IMR-90 (cell line): Measurements from ENCODE around the gene PHF14. TPM values are rescaled to one million over a fixed set of nuclear protein-coding genes. Genes with fewer than 3 reads are reported as not detected.

ENCODE experiments used
- ATAC-seq: fragments of 200-7000 bp; cut with Tn5 transposase; 2 replicates; pipeline ENCODE4 v1.9.1; 2020; ENCODE audit warnings: low read depth, mild to moderate bottlenecking, moderate library complexity
- BruUV-seq: library from RNA; stranded (reverse); fragments of 400-500 nt; replicated peaks from 2 replicates; lab custom pipeline; 2021; lab: Mats Ljungman, UMichigan
- CTCF ChIA-PET: fragments of 300-600 bp; formaldehyde crosslinking; extraction: SDS; loops from one replicate; lab custom pipeline; 2021; ENCODE audit warnings: antibody characterized with exemption; lab: Yijun Ruan, JAX
- POLR2A ChIA-PET: fragments of 300-600 bp; sonication (Branson Sonifier 250); formaldehyde crosslinking; loops from one replicate; lab custom pipeline; 2022; ENCODE audit warnings: antibody characterized with exemption; ENCODE audit not compliant: unreplicated experiment; lab: Charles Lee
- DNase-seq: peaks from one replicate; pipeline ENCODE4 v3.0.0; 2013
- H2AFZ ChIP-seq: replicated peaks from 2 replicates; pipeline ENCODE3; 2013; ENCODE audit warnings: low read length, mild to moderate bottlenecking; ENCODE audit not compliant: poor library complexity
- H2AK5ac ChIP-seq: 2 replicates; pipeline ENCODE4 v1.6.1; 2013; ENCODE audit warnings: low read depth, low read length, inconsistent platforms
- H2AK9ac ChIP-seq: replicated peaks from 2 replicates; pipeline ENCODE3; 2013; ENCODE audit warnings: mild to moderate bottlenecking, low read depth, low read length, moderate library complexity; ENCODE audit not compliant: poor library complexity
- H2BK120ac ChIP-seq: 2 replicates; pipeline ENCODE4 v1.6.1; 2013; ENCODE audit warnings: low read depth, low read length, inconsistent platforms
- H2BK15ac ChIP-seq: 3 replicates; pipeline ENCODE4 v1.6.1; 2013; ENCODE audit warnings: low read depth, low read length, inconsistent platforms
- H2BK20ac ChIP-seq: 2 replicates; pipeline ENCODE4 v1.6.1; 2013; ENCODE audit warnings: low read depth, mild to moderate bottlenecking, inconsistent platforms, low read length, moderate library complexity
- H2BK5ac ChIP-seq: 2 replicates; pipeline ENCODE4 v1.6.1; 2013; ENCODE audit warnings: mild to moderate bottlenecking, low read depth, low read length, inconsistent platforms; ENCODE audit not compliant: poor library complexity, severe bottlenecking
- H3K14ac ChIP-seq: replicated peaks from 2 replicates; pipeline ENCODE4 v1.6.1; 2013; ENCODE audit warnings: low read depth, low read length, inconsistent platforms
- H3K18ac ChIP-seq: 2 replicates; pipeline ENCODE4 v1.6.1; 2013; ENCODE audit warnings: low read depth, low read length, control low read depth
- H3K23ac ChIP-seq: 2 replicates; pipeline ENCODE4 v1.6.1; 2013; ENCODE audit warnings: low read depth, low read length, inconsistent platforms
- H3K27ac ChIP-seq: 2 replicates; pipeline ENCODE4 v1.5.1; 2013; ENCODE audit warnings: mild to moderate bottlenecking, control low read depth, low read length; ENCODE audit not compliant: insufficient read depth
- H3K27me3 ChIP-seq: 2 replicates; pipeline ENCODE4 v1.6.1; 2013; ENCODE audit warnings: low read length; ENCODE audit not compliant: control insufficient read depth, insufficient read depth
- H3K36me3 ChIP-seq: 2 replicates; pipeline ENCODE4 v1.6.1; 2013; ENCODE audit warnings: low read length, mixed read lengths; ENCODE audit not compliant: control insufficient read depth, insufficient read depth
- H3K4ac ChIP-seq: 2 replicates; pipeline ENCODE4 v1.6.1; 2013; ENCODE audit warnings: low read depth, low read length, inconsistent platforms
- H3K4me1 ChIP-seq: 2 replicates; pipeline ENCODE4 v1.6.1; 2013; ENCODE audit warnings: low read length, mixed read lengths; ENCODE audit not compliant: control insufficient read depth, insufficient read depth
- H3K4me2 ChIP-seq: 2 replicates; pipeline ENCODE4 v1.6.1; 2013; ENCODE audit warnings: low read depth, mild to moderate bottlenecking, control low read depth, low read length, moderate library complexity
- H3K4me3 ChIP-seq: 2 replicates; pipeline ENCODE4 v1.5.1; 2013; ENCODE audit warnings: low read depth, mild to moderate bottlenecking, control low read depth, low read length, moderate library complexity; ENCODE audit not compliant: insufficient read depth
- H3K56ac ChIP-seq: 2 replicates; pipeline ENCODE4 v1.6.1; 2013; ENCODE audit warnings: low read length, inconsistent platforms; ENCODE audit not compliant: insufficient read depth; ENCODE audit errors: extremely low read depth
- H3K79me1 ChIP-seq, 2 experiments: 2 replicates each; pipeline ENCODE4 v1.6.1; 2013; ENCODE audit warnings: low read length in 2 of 2, inconsistent platforms in 1 of 2, low read depth in 1 of 2
- H3K9ac ChIP-seq: 2 replicates; pipeline ENCODE4 v1.6.1; 2013; ENCODE audit warnings: low read depth, low read length, control low read depth
- H3K9me1 ChIP-seq: 2 replicates; pipeline ENCODE4 v1.6.1; 2013; ENCODE audit warnings: low read length, inconsistent platforms; ENCODE audit not compliant: insufficient read depth
- H3K9me3 ChIP-seq: 2 replicates; pipeline ENCODE4 v1.6.1; 2013; ENCODE audit warnings: low read length; ENCODE audit not compliant: control insufficient read depth, insufficient read depth
- H4K20me1 ChIP-seq: 2 replicates; pipeline ENCODE4 v1.6.1; 2013; ENCODE audit warnings: low read length, inconsistent platforms; ENCODE audit not compliant: insufficient read depth
- H4K5ac ChIP-seq: 2 replicates; pipeline ENCODE4 v1.6.1; 2013; ENCODE audit warnings: mild to moderate bottlenecking, low read depth, low read length, control low read depth
- H4K8ac ChIP-seq, 2 experiments: 2 replicates each; pipeline ENCODE4 v1.6.1; 2013; ENCODE audit warnings: low read depth in 2 of 2, low read length in 2 of 2, control low read depth in 1 of 2, inconsistent platforms in 1 of 2
- H4K91ac ChIP-seq: 2 replicates; pipeline ENCODE4 v1.6.1; 2013; ENCODE audit warnings: low read depth, low read length, inconsistent platforms; ENCODE audit not compliant: insufficient read depth
- BHLHE40 ChIP-seq: fragments of 150-350 bp; IDR thresholded peaks from 2 replicates; pipeline ENCODE4 v1.6.1; 2016; ENCODE audit warnings: mild to moderate bottlenecking, low read depth, low read length
- CEBPB ChIP-seq: IDR thresholded peaks from 2 replicates; pipeline ENCODE4 v1.6.1; 2012; ENCODE audit warnings: low read depth, low read length, improper control_type of control experiment
- CHD1 ChIP-seq: IDR thresholded peaks from 2 replicates; pipeline ENCODE4 v1.6.1; 2012; ENCODE audit warnings: low read depth, low read length, improper control_type of control experiment
- FOS ChIP-seq: fragments of 150-350 bp; IDR thresholded peaks from 2 replicates; pipeline ENCODE4 v1.6.1; 2016; ENCODE audit warnings: low read depth, low read length
- MAFK ChIP-seq: IDR thresholded peaks from 2 replicates; pipeline ENCODE4 v1.6.1; 2012; ENCODE audit warnings: low read depth, low read length, improper control_type of control experiment
- MAZ ChIP-seq: IDR thresholded peaks from 2 replicates; pipeline ENCODE4 v1.6.1; 2012; ENCODE audit warnings: low read depth, mild to moderate bottlenecking, low read length, improper control_type of control experiment, moderate library complexity, borderline replicate concordance
- MXI1 ChIP-seq: IDR thresholded peaks from 2 replicates; pipeline ENCODE4 v1.6.1; 2012; ENCODE audit warnings: low read depth, mild to moderate bottlenecking, low read length, moderate library complexity, borderline replicate concordance
- NFE2L2 ChIP-seq: fragments of 150-350 bp; IDR thresholded peaks from 2 replicates; pipeline ENCODE4 v1.6.1; 2016; ENCODE audit warnings: low read depth, mild to moderate bottlenecking, low read length
- POLR2A ChIP-seq: IDR thresholded peaks from 2 replicates; pipeline ENCODE4 v1.6.1; 2012; ENCODE audit warnings: mild to moderate bottlenecking, low read depth, low read length
- RAD21 ChIP-seq: IDR thresholded peaks from 2 replicates; pipeline ENCODE4 v1.6.1; 2012; ENCODE audit warnings: low read length, improper control_type of control experiment
- RCOR1 ChIP-seq: IDR thresholded peaks from 2 replicates; pipeline ENCODE4 v1.6.1; 2012; ENCODE audit warnings: mild to moderate bottlenecking, low read length, improper control_type of control experiment; ENCODE audit not compliant: insufficient replicate concordance
- RFX5 ChIP-seq: IDR thresholded peaks from 2 replicates; pipeline ENCODE4 v1.8.0; 2012; ENCODE audit warnings: low read depth, mild to moderate bottlenecking, low read length, moderate library complexity
- SMC3 ChIP-seq: fragments of 150-350 bp; IDR thresholded peaks from 2 replicates; pipeline ENCODE4 v1.6.1; 2016; ENCODE audit warnings: low read depth, mild to moderate bottlenecking, antibody characterized with exemption, low read length, moderate library complexity
- WGBS, 2 experiments: methylation state at CpG; one replicate each; pipeline versions ENCODE4 v1.1.5 to v1.1.7; 2013; ENCODE audit warnings: missing lambda C conversion rate in 2 of 2; ENCODE audit not compliant: insufficient read length in 1 of 2; ENCODE audit errors: extremely low coverage in 2 of 2; 5-methylcytosine and 5-hydroxymethylcytosine counted together
- dilution Hi-C: fragments of 300-500 bp; cut with HindIII; formaldehyde crosslinking; loops from one replicate; pipeline ENCODE4 v1.14.3; 2018; ENCODE audit warnings: low sequenced_read_pairs; ENCODE audit not compliant: unreplicated experiment
- in situ Hi-C: fragments of 300-500 bp; cut with MboI; formaldehyde crosslinking; loops from 3 replicates; pipeline ENCODE4 v1.14.3; 2019; ENCODE audit warnings: low sequenced_read_pairs, inconsistent platforms, mixed read lengths
- intact Hi-C: fragments of 100-400 bp; cut with micrococcal nuclease; formaldehyde crosslinking; loops from 2 replicates; pipeline ENCODE4 v1.10.0; 2022
- polyA plus RNA-seq, 3 experiments: library from polyadenylated mRNA; depleted of rRNA; stranded (reverse); fragments of >200 nt; gene quantifications; 2 replicates each; pipeline ENCODE4 v1.2.3, GENCODE V29; 2012; ENCODE audit warnings: low replicate concordance in 1 of 3
- total RNA-seq: library from RNA; depleted of rRNA; stranded (reverse); fragments of >200 nt; gene quantifications from 2 replicates; pipeline ENCODE4 v1.2.3, GENCODE V29; 2012
- TF ChIP-seq, protein P1 (sequence below): conservative IDR thresholded peaks from 2 replicates; pipeline ENCODE4 v1.5.1; 2012; ENCODE audit warnings: mild to moderate bottlenecking, low read depth, low read length, improper control_type of control experiment
- TF ChIP-seq, protein P2 (sequence below): fragments of 150-350 bp; IDR thresholded peaks from 2 replicates; pipeline ENCODE4 v1.6.1; 2016; ENCODE audit warnings: low read depth, mild to moderate bottlenecking, low read length, moderate library complexity, borderline replicate concordance
- TF ChIP-seq, protein P3 (sequence below): fragments of 150-350 bp; IDR thresholded peaks from 2 replicates; pipeline ENCODE4 v1.6.1; 2017; ENCODE audit warnings: mild to moderate bottlenecking, antibody characterized with exemption, low read length, low read depth

The PHF14 gene
- total and polyA plus RNA-seq, 2 of the 4 experiments (the other 2 are of a cell fraction), result 8.7 to 17.2 TPM

DNA sequence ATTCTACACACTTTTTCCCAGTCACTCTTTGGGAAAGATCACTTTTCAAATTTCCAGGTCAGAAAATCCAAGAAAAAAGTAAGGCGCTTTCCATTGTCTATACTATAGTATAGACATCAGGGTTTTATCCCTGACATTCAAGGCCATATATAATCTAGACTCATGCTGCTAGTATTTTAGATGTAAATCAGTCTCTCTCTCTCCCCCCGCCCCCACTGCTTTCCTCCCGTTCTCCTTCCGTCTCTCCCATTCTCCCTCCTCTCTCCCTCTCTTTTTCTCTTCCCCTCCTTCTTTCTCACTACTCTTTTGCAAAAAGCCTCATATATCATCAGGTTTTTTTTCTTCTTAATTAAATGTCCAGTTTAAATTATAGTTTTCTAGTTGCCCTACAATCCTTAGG is 154.8 kb downstream of the PHF14 start:
- peaks cover 0 to 3% of the 10 kb centered on the region in 2 experiments; a peak in 1 of 4 replicates for H3K79me1 ChIP-seq
- H3K18ac ChIP-seq, result no peak overlapping the region
- no peak overlapping the region for H2BK20ac ChIP-seq
- intact Hi-C loops (no loop called here), in situ Hi-C loops (no loop called here), dilution Hi-C loops (no loop called here)
- H4K5ac ChIP-seq, result no peak overlapping the region
- H2AK9ac ChIP-seq, result no peak overlapping the region
- H4K20me1 ChIP-seq, result no peaks in the 10 kb centered on the region
- H4K91ac ChIP-seq, result no peak overlapping the region
- no peak overlapping the region for H3K56ac ChIP-seq
- ATAC-seq (no peak), DNase-seq (no peak)
- POLR2A ChIA-PET, result no interaction called here
- H4K8ac ChIP-seq, result no peak overlapping the region
- H3K9ac ChIP-seq, result no peak overlapping the region
- 89 to 100% methylated on average over 1 to 3 of the region's 4 CpGs for WGBS, 2 experiments
- H3K4me3 ChIP-seq, result no peak overlapping the region
- no peak overlapping the region for H3K23ac ChIP-seq
- no peak for TF ChIP-seq MAZ
- TF ChIP-seq, protein P1, sequence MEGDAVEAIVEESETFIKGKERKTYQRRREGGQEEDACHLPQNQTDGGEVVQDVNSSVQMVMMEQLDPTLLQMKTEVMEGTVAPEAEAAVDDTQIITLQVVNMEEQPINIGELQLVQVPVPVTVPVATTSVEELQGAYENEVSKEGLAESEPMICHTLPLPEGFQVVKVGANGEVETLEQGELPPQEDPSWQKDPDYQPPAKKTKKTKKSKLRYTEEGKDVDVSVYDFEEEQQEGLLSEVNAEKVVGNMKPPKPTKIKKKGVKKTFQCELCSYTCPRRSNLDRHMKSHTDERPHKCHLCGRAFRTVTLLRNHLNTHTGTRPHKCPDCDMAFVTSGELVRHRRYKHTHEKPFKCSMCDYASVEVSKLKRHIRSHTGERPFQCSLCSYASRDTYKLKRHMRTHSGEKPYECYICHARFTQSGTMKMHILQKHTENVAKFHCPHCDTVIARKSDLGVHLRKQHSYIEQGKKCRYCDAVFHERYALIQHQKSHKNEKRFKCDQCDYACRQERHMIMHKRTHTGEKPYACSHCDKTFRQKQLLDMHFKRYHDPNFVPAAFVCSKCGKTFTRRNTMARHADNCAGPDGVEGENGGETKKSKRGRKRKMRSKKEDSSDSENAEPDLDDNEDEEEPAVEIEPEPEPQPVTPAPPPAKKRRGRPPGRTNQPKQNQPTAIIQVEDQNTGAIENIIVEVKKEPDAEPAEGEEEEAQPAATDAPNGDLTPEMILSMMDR, result no peak
- TF ChIP-seq CEBPB, result no peak
- TF ChIP-seq MAFK, result no peak
- no peak for TF ChIP-seq FOS
- TF ChIP-seq NFE2L2, result no peak
- TF ChIP-seq BHLHE40, result no peak
- TF ChIP-seq RAD21, result no peak
- TF ChIP-seq, protein P2, sequence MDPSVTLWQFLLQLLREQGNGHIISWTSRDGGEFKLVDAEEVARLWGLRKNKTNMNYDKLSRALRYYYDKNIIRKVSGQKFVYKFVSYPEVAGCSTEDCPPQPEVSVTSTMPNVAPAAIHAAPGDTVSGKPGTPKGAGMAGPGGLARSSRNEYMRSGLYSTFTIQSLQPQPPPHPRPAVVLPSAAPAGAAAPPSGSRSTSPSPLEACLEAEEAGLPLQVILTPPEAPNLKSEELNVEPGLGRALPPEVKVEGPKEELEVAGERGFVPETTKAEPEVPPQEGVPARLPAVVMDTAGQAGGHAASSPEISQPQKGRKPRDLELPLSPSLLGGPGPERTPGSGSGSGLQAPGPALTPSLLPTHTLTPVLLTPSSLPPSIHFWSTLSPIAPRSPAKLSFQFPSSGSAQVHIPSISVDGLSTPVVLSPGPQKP, result no peak
- TF ChIP-seq RFX5, result no peak
- TF ChIP-seq, protein P3, sequence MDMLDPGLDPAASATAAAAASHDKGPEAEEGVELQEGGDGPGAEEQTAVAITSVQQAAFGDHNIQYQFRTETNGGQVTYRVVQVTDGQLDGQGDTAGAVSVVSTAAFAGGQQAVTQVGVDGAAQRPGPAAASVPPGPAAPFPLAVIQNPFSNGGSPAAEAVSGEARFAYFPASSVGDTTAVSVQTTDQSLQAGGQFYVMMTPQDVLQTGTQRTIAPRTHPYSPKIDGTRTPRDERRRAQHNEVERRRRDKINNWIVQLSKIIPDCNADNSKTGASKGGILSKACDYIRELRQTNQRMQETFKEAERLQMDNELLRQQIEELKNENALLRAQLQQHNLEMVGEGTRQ, result no peak
- TF ChIP-seq POLR2A, result no peak
- TF ChIP-seq RCOR1, result no peak
- TF ChIP-seq MXI1, result no peak
- TF ChIP-seq CHD1, result no peak
- no peak for TF ChIP-seq SMC3
- no peaks in the 10 kb centered on the region for H3K9me3 ChIP-seq
- no peak overlapping the region for H3K27ac ChIP-seq
- BruUV-seq, result no TSS peak
- CTCF ChIA-PET, result no interaction called here
- no peak overlapping the region for H2BK5ac ChIP-seq
- H3K4me1 ChIP-seq, result peaks cover 2% of the 10 kb centered on the region; the same call in 1 of the 2 replicates
- no peak overlapping the region for H2BK15ac ChIP-seq
- H3K14ac ChIP-seq, result no peak overlapping the region
- no peak overlapping the region for H3K4ac ChIP-seq
- H3K9me1 ChIP-seq, result 0 out of 2 replicates have a peak, but pooled peaks cover 3% of the 10 kb centered on the region
- H3K27me3 ChIP-seq, result no peaks in the 10 kb centered on the region
- H2BK120ac ChIP-seq, result no peak overlapping the region
- H2AFZ ChIP-seq, result no peak overlapping the region
- no peak overlapping the region for H3K4me2 ChIP-seq
- no peak overlapping the region for H2AK5ac ChIP-seq
- H3K36me3 ChIP-seq, result peaks cover 1% of the 10 kb centered on the region; the same call in 1 of the 2 replicates
